NCI-H1092 treated with DMSO at 0.1 percent for 48 hours (cell line): Measurements from ENCODE around the gene SLC35F3.

Source experiments
- DNase-seq: peaks from one replicate; lab custom pipeline; 2025; lab: John Stamatoyannopoulos, UW

The SLC35F3 gene

DNA sequence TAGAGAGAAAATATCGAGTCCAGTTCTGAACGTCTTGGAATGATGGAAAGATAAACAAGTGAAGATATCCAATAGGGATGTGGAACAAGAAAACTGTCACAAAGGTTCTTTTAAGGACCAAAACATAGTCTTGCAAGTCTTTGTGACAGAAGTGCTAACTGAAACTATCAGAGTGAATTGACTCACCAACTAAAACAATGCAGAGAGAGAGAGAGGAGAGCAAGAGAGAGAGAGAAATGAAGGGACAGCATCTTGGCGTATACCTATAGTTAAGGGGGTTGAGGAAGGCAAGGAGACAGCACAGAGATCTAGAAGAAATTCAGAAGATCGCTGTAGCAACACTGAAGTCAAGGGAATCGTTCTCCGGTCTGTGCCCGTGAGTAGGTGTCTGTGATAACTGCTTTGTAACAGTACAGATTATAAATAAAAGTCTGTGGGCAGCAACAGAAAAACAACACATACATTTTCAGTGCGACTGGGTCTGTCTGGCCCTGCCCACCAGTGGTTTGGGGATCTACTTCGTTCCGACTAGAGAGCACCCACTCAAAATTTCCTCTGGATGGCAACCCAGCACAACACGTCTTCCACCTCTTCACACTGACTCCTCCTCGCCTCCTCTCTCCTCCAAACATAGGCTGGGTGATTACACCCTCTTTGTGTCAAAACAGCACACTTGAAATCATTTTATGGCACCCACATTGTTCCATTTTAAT, 464.0 kb downstream of the SLC35F3 start:
- DNase-seq, result no peak

DNA sequence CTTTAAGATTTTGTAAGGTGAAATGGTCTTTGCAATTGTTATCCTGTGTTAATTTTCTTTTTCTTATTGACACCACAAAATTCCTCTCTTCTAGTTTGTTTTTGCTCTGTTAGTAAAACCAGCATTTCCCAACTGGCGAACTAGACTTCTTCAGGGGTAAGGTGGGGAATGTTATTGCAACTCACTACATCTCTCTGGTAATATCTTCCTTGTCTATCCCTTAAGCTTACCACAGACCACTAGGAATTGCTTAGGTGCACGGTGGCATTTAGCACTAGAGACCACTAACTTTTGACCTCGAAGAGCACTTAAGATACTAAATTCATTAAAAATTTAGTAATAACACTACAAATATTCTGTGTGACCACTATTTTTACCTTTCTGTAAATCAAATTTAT, 464.6 kb downstream of the SLC35F3 start:
- DNase-seq, result no peak

DNA sequence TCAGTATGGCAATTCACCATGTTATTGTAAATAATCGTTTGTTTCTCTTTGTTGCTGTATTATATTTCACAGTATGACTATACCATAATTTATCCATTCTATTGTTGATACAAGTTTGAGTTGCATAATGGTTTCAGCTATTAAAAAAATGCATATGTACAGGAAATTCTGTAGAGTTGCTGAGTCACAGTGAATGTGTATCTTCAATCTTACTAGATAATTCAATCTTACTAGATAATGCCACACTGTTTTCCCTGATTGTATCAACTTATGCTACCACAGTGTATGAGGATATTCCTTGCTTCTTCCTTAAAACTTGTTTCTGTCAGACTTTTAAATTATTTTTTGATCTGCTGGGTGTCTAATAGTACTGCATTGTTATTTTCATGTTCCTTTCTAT, 465.3 kb downstream of the SLC35F3 start:
- DNase-seq, result no peak

DNA sequence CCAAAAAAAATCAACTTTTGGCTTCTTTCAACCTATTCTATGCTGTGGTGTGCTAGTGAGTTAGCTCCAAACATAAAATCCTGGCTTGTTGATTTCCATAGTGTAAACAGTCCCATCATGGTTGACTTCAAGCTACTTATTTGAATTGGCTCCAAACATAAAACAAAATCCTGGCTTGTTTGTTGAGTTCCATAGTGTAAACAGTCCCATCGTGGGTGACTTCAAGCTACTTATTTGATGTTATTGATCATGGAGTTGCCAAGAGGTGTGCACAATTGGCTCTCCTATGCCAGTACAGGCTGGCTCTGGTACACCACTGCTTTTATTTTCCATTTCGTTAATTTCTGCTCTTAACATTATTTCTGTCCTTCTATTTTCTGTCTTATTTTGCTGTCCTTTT, 466.9 kb downstream of the SLC35F3 start:
- DNase-seq, result no peak

DNA sequence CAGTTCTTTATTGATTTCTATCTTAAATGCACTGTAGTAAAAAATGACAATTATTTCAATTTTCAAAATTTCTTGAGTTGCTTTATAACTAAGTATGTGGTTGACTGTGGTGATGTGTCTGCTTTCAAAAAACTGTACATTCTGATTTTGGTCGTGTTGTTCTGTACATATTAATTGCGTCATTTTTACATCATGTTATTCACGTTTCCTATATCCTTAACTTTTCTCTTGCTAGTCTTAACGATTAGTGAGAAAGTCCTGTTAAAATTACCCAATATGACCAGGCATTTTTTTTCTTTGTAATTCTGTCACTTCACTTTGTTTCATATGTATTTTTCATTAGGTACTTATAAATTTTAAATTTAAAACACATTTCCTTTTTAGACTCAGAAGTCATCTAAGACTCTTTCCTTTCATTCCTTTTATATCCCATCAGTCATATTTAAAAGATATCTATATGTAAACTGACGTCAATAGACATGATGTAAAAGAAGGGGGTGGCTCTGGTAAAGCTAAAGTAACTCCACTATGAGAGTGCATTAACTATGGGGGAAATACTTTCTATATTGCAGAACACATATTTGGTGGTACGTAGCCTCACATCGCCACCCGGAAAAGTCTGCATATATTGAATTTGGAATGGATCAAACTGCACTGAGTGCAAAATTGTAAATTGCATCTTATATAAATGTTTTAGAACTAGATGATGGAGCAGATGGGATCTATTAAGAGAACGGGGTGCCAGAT, 467.7 kb downstream of the SLC35F3 start:
- no peak for DNase-seq

DNA sequence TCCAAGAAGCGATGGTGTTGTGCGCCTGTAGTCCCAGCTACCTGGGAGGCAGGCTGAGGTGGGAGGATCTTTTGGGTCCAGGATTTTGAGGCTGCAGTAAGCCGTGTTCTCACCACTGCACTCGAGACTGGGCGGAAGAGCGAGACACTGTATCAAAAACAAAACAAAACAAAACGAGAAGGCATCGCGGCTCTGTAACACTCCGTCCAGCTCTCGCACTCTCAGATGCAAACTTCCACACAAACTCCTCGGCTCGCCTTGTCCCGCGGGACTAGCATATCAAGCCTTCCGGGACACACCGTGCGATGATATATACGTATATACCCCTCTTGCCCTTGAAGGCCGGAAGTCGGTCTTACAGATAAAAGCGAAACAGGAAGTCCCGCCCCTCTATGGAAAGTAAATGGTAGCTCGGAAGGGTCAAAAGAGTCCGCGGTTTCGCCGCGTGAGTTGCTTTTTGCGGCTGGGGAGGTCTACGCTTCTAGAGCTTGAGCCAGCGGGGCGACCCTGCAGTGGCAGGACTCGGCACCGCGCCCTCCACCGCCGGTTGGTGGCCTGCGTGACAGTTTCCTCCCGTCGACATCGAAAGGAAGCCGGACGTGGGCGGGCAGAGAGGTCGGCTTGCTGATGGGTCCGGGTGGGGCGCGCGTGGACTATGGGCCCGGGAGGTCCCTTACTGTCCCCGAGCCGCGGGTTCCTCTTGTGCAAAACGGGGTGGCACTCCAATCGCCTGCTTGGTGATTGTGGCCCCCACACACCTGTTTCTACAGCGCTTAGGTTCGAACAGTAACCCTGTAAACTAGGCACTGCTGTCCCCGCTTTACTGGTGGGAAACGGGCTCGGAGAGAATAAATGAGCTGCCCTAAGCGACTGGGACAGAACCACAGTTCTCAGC, 468.8 kb downstream of the SLC35F3 start, which contains the start of gene COA6:
COA6 (plus strand) TSS at position 393 of the 895 bp plus-strand sequence; CDS start at position 404, 11 bp downstream.
- DNase-seq, result peak; percentile 98

DNA sequence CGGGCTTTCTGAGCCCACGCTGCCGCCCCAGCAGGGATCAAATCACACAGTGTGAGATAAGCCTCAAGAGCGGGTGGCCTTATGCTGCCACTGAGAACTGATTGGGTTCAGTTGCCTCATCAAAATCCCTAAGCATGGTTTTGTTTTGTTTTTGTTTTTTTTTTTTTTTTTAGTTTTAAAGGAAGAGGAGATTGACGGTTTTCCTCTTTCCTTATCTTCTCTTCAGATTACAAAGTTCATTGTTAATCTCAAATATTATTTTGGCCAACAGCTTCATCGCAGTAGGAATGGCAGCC, 469.4 kb downstream of the SLC35F3 start:
- no peak for DNase-seq
